Measurements from ENCODE around the gene SLC25A47.
"Not testable (repeated sequence)": the region's sequence is repeated elsewhere in the genome, so short reads cannot be mapped to it uniquely, and the experiment has no call there.

Gene SLC25A47

DNA sequence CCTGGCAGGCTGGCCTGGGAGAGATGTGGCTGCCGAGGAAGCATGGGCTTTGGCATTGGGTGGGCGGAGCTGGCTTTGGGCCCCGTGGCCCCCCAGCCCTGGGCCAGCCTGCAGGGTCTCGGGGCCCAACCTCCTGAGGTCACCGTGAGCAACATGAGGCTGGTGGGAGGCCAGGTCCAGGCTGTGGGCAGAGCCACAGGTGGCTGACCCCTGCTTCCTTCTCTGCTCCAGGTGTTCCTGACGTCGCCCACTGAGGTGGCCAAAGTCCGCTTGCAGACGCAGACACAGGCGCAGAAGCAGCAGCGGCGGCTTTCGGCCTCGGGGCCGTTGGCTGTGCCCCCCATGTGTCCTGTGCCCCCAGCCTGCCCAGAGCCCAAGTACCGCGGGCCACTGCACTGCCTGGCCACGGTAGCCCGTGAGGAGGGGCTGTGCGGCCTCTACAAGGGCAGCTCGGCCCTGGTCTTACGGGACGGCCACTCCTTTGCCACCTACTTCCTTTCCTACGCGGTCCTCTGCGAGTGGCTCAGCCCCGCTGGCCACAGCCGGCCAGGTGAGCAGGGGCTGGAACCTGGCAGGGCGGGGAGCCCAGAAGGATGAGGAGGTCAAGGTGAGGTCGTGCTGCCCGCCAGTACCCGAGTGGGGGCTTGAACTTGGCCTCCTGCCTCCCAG, 5.5 kb downstream of the SLC25A47 start:
- DNase-seq, result no peak

DNA sequence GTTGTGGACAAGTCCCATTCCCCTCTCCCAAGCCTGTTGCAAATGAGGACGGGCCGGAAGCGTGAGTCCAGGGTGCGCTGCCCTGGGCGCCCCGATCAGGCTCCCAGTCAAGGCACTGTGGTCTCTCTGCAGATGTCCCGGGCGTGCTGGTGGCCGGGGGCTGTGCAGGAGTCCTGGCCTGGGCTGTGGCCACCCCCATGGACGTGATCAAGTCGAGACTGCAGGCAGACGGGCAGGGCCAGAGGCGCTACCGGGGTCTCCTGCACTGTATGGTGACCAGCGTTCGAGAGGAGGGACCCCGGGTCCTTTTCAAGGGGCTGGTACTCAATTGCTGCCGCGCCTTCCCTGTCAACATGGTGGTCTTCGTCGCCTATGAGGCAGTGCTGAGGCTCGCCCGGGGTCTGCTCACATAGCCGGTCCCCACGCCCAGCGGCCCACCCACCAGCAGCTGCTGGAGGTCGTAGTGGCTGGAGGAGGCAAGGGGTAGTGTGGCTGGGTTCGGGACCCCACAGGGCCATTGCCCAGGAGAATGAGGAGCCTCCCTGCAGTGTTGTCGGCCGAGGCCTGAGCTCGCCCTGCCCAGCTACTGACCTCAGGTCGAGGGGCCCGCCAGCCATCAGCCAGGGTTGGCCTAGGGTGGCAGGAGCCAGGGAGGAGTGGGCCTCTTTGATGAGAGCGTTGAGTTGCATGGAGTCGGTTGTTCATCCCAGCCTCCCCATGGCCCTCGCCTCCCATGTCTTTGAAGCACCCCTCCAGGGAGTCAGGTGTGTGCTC, 6.3 kb downstream of the SLC25A47 start:
- DNase-seq, result no peak

DNA sequence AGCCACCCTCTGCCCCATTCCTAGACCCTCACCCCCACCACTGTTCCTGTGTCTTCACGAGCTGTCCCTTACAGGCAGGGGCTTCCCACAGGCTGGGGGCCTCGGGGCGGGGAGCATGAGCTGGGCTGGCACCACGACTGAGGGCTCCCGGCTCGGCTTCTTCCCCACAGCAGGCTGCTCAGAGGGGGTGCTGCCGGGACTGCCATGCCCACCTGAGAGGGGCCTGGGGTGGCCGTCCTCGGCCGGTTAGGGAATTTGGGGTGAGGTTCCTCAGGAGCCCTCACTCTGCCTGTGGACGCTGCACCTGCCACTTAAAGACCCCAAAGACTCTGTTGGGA, 6.8 kb downstream of the SLC25A47 start:
- no peak for DNase-seq

DNA sequence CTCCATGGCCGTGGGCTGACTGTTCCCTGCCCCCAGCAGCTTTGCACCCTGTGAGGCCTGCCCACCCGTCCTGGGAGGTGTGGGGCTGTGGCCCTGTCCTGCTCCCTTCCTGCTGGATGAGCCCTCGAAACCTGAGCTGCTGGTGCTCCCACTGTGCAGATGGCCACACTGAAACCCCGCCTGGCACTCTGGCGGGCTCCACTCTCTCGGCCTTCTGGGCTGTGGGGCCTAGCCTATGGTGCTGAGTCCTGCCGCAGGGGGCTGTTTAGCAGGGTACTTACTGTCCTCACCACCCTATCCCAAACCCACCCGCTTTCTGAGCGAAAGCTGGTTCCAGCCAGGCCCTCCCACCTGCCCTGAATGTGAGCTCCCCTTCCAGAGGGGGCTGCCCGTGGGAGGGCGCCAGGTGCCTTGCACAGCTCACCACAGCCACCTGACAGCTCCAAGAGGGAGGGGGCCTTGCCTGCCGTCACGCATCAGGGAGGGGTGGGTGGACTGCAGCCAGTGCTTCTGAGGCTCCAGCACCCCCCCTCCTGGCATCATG, 7.3 kb downstream of the SLC25A47 start:
- no peak for DNase-seq

DNA sequence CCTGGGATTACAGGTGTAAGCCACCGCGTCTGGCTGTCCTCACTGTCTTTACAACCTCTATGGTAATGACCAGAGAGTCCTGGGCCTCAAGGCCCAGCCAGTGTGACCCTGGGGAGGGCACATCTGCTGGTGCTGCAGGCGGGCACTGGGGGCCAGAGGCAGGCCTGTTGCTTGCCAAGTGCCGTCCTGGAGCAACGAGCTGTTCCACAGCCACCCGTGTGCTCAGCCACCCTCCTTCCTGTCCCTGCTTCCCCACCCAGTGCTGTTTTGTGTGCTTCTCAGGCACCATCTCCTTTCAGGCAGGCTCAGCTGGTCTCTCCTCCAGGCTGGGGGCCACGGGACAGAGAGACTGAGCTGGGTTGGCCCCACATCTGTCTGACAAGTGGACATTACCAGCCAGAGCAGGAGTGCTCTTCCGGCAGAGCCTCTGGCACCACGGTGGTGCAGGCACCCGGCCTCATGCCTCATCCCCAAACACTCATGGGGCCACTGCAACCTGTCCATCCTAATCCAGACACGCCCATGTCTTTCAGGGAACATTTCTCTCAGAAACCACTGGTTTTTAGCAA, 9.0 kb downstream of the SLC25A47 start:
- no peak for DNase-seq

DNA sequence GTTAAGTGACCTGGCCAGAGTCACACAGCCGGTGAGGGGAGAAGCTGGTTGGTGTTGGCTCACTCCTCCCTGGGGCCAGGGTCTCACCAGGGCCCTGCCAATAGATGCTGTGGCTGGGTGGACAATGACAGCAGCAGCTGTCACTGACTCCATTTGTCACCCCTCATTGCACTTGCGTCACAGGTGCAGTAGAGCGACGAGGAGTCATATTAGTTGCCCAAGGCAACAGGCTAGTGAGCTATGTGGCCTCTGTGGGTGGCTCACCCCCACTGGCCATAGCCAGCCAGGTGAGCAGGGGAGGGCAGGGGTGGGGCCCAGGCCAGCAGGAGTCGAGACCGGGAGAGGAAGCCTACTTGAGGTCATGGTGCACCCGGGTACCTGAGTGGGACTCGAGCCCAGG, 9.7 kb downstream of the SLC25A47 start:
- no peak for DNase-seq

DNA sequence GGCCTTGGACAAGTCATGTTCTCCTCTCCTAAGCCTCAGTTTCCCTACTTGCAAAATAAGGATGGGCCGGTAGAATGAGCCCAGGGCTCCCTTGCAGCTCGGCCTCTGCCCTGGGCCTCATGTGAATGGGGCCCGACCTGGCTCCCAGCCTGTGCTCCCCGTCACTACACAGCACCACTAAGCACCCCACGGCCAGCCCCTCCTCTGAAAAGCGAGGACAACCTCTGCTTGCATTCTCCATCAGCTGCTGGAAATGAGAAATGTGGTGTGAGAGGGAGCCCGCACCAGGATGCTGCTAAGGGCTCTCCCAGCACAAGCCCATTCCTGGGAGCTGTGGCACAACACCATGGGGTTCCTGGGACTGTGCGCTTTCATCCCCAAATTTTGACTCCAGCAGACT, 10.2 kb downstream of the SLC25A47 start:
- DNase-seq, result no peak

DNA sequence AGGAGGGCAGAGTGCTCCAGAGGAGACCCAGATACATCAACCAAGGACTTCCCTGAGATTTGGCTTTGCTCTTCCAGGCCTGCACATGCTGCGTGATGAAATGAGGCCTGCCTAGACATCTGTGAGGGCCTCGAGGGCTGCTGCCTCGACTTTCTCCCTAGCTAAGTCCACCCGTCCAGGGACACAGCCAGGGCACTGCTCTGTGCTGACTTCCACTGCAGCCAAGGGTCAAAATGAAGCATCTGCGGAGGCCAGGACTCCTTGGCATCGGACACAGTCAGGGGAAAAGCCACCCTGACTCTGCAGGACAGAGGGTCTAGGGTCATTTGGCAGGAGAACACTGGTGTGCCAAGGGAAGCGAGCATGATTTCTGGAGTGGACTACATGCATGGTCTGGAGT, 10.7 kb downstream of the SLC25A47 start:
- no peak for DNase-seq

DNA sequence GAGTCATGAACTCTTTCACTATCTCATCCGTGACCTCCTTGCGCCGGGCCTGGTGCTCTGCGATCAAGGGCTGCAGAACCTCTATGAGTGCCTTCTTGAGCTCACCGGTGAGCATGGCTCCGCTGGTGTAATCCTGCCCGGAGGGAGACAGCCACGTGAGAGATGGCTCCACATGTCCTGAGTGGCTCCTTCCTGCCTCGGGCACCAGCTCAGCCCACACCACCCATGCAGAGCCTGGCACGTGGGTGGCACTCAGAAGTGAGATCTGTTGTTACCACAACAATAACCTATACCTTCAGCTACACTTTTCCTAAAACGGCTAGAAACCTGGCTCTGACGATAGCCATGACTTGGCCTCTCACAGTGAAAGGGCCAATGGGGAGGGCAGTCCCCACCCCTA, 11.8 kb downstream of the SLC25A47 start:
- no peak for DNase-seq

DNA sequence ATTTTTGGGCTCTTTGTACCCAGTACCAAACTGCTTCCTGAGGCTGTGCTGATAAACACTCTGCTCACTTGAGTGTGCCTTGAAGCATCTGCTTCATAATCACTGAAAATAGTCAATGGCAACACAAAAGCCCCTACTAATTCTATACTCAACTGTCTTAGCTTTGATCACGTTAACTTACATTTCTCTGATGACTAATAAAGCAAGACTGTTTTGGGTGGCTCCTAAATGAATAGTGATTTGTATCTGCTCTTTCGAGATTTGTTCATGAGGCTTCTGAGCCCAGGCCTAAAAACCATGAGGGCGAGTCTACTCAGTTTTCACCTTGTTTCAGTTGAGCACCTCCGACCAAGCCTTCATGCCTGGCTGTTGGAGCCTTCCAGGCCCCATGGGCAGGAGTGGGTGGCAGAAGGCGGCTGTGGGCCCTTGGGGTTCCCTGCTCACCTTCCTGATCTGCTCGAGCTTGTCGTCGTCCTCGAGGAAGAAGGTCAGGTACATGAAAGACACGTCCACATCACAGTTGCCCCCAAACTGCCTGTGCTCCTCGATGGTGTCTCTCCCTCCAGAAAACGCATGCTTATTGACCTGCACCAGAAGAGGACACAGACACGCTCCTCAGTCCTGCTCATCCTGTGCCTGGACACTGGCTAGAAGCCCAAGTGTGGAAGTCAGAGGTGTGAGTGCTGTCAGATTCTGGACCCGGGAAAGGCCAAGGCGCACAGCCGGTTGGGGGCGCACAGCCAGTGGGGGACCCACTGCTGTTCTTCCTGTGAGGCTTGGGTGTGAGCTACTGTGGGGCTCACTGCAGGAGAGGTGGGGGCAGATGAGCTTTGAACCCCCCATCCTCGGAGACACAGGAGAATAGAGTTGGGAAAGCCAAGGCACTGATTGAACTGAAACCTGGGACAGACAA, 13.7 kb downstream of the SLC25A47 start:
- DNase-seq, result no peak

DNA sequence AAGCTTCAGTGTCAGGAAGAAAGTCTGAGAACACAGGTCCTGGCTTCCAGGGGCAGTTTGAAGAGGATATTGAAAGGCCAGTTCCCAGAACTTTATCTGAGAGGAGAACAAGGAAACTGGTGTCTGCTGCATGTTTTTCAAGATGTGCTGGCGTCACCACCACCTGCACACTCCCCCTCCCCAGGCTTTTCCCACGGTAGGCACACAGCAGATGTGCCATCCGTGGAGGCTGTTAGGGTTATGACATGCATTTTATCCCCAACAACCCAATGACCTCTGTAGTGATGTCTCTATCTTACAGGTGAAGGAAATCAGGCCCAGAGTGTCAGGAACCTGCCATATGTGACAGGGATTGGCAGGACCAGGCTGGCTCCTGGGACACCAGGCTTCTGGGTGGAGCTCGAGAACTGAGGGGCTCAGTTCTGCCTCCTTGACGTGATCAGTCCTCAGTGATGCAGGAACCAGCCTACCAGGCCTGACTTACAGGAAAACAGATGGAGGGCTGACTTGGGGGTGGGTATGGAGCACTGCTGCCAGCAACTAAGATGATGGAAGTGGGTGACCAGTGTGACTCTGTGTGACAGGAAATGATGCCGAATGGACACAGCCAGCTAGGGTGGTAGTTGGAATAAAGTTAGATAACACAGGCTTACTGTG, 16.8 kb downstream of the SLC25A47 start:
- no peak for DNase-seq

DNA sequence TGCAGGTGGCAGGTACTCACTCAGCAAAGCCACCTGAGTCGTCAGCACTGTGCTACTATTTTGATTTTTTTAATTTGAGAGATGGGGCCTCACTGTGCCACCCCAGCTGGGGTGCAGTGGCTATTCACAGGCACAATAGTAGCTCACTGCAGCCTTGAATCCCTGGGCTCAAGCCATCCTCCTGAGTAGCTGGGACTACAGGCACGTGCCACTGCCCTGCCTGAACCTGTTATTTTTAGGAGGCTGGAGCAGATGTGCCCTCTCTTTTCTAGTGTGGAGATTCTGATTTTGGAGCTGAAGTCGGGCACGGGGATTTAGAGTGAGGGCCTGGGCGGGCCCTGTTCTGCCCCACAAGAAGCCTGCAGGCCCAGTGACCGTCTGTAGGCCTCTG, 17.3 kb downstream of the SLC25A47 start:
- no peak for DNase-seq

DNA sequence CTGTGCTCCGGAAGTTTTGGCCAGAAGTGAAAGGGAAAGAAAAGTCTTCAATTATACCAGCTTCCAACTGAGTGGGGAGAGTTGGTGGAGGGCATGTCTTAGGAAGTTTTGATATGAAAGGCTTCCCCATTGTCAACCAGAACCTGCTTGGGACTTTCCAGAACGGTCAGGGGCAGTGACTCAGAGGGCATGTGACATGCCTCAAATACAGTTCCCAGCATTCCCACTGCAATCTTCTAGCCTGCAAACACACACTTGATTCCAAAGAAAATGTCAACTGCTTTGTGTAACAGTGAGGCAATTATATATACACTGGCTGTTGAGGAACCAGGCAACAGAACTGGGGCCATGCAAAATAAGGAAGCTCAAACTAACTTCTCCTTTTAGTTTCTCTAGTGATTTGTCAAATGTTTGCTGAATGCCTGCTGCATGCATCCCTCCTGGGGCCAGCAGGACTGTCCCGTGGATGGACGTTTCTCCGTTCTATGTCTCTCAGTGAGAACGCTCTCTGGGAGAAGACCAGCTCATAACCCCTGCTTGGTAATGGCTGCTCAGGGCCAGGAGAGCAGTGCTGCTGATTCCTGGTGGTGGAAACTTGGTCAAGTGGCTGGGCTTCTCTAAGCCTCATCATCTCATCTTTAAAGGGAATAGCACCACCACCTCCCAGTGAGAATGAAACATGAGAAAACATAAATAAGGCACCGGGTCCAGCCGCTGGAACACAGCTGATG, 18.3 kb downstream of the SLC25A47 start:
- peak in 1 of 2 donors; percentile 7 for DNase-seq

DNA sequence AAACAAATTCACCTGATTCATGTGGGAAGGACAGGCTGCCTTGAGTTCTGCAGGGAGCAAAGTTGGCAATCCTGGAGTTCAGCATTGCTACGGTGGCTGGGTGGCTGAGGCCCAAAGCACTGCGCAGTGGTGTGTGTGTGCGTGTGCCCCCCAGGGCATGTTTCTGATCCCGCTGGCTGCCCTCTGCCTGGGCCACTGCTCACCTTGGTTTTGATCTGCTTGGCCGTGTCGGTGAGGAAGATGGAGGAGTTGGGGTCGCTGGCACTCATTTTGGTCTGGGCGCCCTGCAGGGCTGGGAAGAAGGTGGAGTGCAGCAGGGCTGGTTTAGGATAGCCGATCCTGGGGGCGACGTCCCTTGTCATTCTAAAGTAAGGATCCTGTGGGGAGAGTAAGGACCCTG, 19.1 kb downstream of the SLC25A47 start:
- DNase-seq, result no peak

DNA sequence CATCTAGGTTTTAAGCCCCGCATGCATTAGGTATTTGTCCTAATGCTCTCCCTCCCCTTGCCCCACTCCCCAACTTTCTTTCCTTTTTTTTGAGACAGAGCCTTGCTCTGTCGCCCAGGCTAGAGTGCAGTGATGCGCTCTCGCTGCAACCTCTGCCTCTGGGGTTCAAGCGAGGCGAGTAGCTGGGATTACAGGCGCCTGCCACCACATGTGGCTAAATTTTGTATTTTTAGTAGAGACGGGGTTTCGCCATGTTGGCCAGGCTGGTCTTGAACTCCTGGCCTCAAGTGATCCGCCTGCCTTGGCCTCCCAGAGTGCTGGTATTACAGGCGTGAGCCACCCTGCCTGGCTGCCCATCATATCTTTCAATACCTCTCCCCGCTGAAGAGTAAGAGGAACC, 19.7 kb downstream of the SLC25A47 start:
- DNase-seq, result not testable (repeated sequence)

DNA sequence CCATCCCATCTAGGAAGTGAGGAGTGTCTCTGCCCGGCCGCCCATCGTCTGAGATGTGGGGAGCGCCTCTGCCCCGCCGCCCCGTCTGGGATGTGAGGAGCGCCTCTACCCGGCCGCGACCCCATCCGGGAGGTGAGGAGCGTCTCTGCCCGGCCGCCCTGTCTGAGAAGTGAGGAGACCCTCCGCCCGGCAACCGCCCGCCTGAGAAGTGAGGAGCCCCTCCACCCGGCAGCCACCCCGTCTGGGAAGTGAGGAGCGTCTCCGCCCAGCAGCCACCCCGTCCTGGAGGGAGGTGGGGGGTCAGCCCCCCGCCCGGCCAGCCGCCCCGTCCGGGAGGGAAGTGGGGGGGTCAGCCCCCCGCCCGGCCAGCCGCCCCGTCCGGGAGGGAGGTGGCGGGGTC, 21.5 kb downstream of the SLC25A47 start:
- not testable (repeated sequence) for DNase-seq

DNA sequence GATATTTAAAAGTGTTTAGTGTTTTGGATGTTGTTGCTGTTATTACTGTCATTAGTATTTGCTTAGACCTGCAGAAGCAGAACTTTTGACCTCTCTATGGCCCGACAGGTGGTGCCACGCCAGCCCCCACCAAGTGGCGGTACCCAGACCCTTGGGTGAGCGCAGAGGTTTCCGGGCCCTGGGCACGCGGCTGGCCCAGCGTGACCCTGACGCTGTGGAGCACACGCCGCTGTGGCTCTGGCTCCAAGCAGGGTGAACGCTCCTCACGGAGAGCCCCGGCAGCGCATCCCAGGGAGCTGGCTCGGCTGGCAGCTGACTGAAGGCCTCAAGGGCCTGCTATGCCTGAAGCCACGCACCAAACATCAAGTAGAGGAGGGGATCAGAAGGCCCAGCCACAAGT, 22.6 kb downstream of the SLC25A47 start:
- no peak for DNase-seq

DNA sequence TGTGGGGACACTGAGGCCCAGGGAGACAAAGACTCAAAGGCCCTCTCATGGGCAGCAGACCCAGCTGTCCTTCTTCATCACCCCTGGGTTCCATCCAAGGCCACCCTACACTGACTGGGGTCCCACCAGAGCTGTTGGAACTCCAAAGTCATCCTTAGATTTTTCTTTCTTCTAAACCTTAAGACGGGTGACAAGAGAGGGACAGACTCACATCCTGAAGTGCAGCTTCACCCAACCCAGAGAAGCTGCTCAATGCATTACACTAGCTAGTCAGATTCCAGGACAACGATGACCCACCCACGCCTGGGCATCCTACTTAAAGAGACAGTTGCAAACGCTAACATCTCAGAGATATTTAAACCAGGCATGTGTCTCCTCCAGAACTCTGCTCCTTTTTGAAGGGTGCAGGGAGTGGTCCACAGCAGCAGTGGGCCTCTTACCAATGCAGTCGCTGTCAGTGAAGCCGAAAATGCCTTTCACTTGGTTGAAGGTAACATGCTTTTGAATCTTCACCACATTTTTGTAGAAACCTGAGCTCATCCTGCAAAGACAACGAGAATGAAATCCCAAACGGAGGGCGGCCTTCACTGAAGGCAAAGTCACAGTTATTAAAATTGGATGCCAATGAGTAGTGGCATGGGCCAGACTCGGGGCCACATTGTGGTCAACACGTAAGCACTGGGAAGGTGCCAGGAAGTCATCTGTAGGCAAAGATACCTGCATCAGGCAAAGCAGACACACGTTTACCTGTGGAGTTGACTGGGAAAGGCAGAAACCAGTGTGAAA, 23.4 kb downstream of the SLC25A47 start:
- DNase-seq, result no peak

DNA sequence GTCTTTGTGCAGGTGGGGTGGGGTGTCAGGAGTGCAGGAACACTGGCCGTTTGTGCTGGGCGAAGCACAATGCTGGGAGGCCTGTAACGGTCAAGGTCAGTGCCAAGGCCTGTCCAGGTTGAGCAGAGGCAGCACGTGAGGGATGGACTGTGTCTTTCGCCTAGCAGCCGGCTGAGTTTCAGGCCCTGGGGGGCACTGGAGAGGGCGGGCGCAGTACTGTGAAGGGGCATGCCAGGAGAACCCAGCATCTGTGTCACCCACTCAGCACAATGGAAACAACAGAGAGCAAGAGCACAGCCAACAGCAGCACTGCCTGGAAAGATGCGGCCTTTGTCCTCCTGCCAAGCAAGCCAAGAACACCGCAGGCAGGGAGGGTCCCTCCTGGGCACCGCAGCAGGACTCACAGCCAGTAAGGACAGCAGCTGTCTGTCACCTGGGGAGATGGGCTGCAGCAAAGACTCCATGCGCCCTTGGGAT, 25.2 kb downstream of the SLC25A47 start:
- DNase-seq, result no peak

DNA sequence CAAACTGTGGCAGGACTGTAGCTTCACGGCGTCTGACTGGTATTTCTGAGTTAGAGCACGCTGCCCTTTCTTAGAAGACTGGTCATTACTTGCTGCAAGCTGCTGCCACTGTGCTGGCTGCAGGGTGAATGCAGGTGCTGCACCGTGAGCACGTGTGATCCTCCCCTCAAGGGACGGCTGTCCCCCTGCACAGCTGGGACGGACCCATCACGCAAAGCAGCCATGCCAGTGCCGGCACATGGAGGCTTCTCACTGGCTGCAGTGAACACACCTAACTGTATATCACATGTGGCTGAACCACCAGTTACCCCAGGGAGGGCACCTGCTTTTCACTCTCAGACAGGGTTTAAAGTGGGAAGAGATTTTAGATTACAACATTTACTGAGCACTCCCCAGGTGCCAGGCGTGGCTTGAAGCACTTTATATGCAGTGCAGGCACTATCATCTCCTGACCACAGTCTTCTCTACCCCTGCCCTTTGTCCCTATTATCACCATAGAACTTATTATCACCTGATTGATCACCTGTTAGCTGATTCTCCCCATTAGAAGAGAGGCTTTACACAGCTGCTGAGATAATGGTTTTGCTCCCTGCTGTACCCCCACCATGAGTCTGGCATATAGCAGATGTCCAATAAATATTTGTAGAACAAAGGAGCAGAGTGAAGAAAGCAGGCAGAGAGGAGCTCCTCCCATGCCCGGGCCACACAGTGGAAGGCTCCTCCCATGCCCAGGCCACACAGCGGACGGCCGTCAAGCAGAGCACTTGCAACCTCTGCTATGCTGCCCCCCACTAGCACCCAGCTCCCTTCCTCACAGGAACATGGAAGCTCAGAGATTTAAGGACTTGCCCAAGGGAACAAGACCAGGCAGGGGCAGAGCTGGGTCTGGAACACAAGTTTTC, 25.9 kb downstream of the SLC25A47 start:
- no peak for DNase-seq

Data from hippocampal formation (tissue), 2 donors.